ENCODE measurements around the gene RIMS1. TPM values are rescaled to one million over a fixed set of nuclear protein-coding genes. Genes with fewer than 3 reads are reported as not detected.

RIMS1 gene
- total RNA-seq, 3 donors from 2014 or later = 0.53 to 2.2 TPM; not detected in 1

- ATAC-seq (no peak), DNase-seq (no peak)
- Histone ChIP-seq H3K9me3 (no peaks in the 10 kb centered on the region), H3K4me1 (ENCODE audit: low read depth) (no peaks in the 10 kb centered on the region), H3K4me3 (no peak overlapping the region), H3K36me3 (ENCODE audit: low read depth) (no peaks in the 10 kb centered on the region)
- intact Hi-C loops (cut with DNase I, micrococcal nuclease) = no loop called here
- TF ChIP-seq CTCF (IDR thresholded peaks at IDR 0.05) = no peak
Measured at GRCh38 chr6:71900642-71901041, 14.3 kb downstream of the RIMS1 start.

GRCh38 chr6:71902261-71902660 is 15.9 kb downstream of the RIMS1 start:
- H3K4me1 ChIP-seq (ENCODE audit: low read depth) = no peaks in the 10 kb centered on the region
- H3K4me3 ChIP-seq = no peak overlapping the region
- DNase-seq (no peak), ATAC-seq (no peak)
- TF ChIP-seq CTCF (IDR thresholded peaks at IDR 0.05) = no peak
- H3K36me3 ChIP-seq (ENCODE audit: low read depth) = no peaks in the 10 kb centered on the region
- intact Hi-C loops (cut with DNase I, micrococcal nuclease) = no loop called here
- H3K9me3 ChIP-seq = no peaks in the 10 kb centered on the region

- intact Hi-C loops (cut with DNase I, micrococcal nuclease) = no loop called here
- no peak for ATAC-seq
Measured at GRCh38 chr6:71906813-71907212, 20.5 kb downstream of the RIMS1 start.

DNA sequence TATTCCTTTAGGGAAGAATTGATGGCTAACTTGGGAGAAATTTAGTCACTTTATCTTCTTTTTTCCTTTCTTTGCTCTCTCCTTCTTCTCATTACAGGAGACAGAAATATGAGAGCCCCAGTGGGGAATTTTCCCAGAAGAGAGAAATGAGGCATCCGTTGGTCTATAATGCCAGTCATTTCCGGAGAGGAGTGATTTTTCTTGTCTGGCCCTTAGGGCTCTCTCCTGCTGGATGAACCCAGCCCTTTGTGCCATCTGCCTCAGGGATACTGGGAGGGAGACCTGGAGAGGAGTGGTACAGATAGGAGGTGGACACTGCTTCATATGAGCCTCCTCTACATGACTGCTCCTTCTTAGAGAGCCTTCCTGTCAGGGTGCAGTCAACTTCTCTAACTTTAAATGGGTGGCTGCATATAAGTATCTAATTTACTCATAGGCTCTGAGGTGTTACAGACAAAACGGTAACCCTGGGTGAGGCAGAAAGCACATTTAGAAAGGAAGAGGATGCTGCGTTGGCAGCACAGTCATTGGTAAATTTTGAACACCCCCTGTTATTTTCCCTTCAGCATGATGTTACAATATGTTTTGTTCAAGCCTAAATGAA is 21.9 kb downstream of the RIMS1 start:
- no peaks in the 10 kb centered on the region for H3K9me3 ChIP-seq
- no peaks in the 10 kb centered on the region for H3K4me1 ChIP-seq (ENCODE audit: low read depth)
- no peaks in the 10 kb centered on the region for H3K36me3 ChIP-seq (ENCODE audit: low read depth)
- DNase-seq (no peak), ATAC-seq (no peak)
- intact Hi-C loops (cut with DNase I, micrococcal nuclease) = no loop called here
- no peak for TF ChIP-seq CTCF (IDR thresholded peaks at IDR 0.05)
- no peak overlapping the region for H3K4me3 ChIP-seq

More at GRCh38 chr6:71906813-71907212, 20.5 kb downstream of the RIMS1 start:
- H3K4me3 ChIP-seq = no peak overlapping the region
- no peaks in the 10 kb centered on the region for H3K4me1 ChIP-seq (ENCODE audit: low read depth)
- no peak for DNase-seq
- H3K36me3 ChIP-seq (ENCODE audit: low read depth) = no peaks in the 10 kb centered on the region
- no peak for TF ChIP-seq CTCF (IDR thresholded peaks at IDR 0.05)
- no peaks in the 10 kb centered on the region for H3K9me3 ChIP-seq

DNA sequence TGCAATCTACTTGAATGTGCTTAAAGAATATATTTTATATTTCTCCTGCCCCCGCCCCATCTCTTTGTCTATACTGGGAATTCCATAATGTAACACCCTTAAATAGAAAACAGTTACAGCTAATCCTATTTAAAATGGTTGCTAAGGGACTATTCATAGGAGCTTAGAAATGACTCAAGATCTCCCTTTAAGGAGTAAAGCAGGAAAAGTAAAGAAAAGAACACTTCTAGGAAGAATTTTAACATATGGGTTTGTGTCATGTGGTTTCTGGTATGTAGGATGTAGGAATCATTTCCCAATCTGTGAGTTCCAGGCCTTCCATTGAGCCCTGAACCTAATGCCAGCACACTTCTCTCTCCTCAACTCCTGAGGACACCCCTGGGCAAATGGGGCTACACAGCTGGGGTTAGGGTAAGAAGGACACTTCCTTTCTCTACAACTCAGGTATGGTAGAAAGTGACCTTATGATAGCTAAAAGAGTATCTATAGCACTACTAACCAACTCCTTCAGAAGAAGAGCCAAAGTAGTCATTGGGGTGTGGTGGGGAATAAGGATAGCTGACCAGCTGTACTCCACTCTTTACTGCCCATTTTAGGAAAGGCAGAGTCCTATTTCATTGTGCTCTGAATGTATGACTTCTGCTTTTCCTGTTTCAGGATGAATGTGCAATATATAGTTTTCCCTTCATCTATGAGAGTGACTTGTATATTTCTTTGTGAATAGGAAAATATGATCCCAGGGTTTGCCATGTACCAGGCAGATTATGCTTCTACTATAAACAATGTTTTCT is 27.3 kb downstream of the RIMS1 start:
- H3K4me1 ChIP-seq (ENCODE audit: low read depth) = no peaks in the 10 kb centered on the region
- no peaks in the 10 kb centered on the region for H3K9me3 ChIP-seq
- ATAC-seq = no peak
- H3K36me3 ChIP-seq (ENCODE audit: low read depth) = no peaks in the 10 kb centered on the region
- intact Hi-C loops (cut with DNase I, micrococcal nuclease) = no loop called here
- H3K4me3 ChIP-seq = no peak overlapping the region
- no peak for TF ChIP-seq CTCF (IDR thresholded peaks at IDR 0.05)
- DNase-seq = no peak
